HepG2 (cell line): ENCODE data around the gene PLIN4. TPM values are rescaled to one million over a fixed set of nuclear protein-coding genes. Genes with fewer than 3 reads are reported as not detected.

Source experiments
- AGO1 ChIP-seq: fragments of 200-400 bp; formaldehyde crosslinking; IDR thresholded peaks from 2 replicates; pipeline ENCODE4 v1.6.1; 2017; ENCODE audit warnings: mild to moderate bottlenecking, low read depth, low read length, moderate library complexity; ENCODE audit not compliant: poor library complexity, severe bottlenecking
- BRD4 ChIP-seq: sonication (generic); formaldehyde crosslinking; IDR thresholded peaks from 2 replicates; pipeline ENCODE4 v1.4.0; 2020; ENCODE audit warnings: missing genetic modification reagents
- FOXA1 ChIP-seq, 2 experiments: fragments of 450-650 bp in 1 of 2; sonication (generic) in 1 of 2; formaldehyde crosslinking in 1 of 2; IDR thresholded peaks; 2 replicates each; pipeline versions ENCODE4 v1.4.0 to v1.6.1; 2016 to 2020; ENCODE audit warnings: missing genetic modification reagents in 1 of 2
- GZF1 ChIP-seq: sonication (generic); formaldehyde crosslinking; IDR thresholded peaks from 2 replicates; pipeline ENCODE4 v1.5.1; 2020; ENCODE audit warnings: mild to moderate bottlenecking, missing genetic modification reagents
- KLF12 ChIP-seq: sonication (generic); formaldehyde crosslinking; IDR thresholded peaks from 2 replicates; pipeline ENCODE4 v1.4.0; 2020; ENCODE audit warnings: missing genetic modification reagents, borderline replicate concordance
- MATR3 ChIP-seq: sonication (generic); formaldehyde crosslinking; IDR thresholded peaks from 2 replicates; pipeline ENCODE4 v1.4.0; 2020; ENCODE audit warnings: missing genetic modification reagents
- MTF2 ChIP-seq: sonication (generic); formaldehyde crosslinking; IDR thresholded peaks from 2 replicates; pipeline ENCODE4 v1.5.0; 2020; ENCODE audit warnings: missing genetic modification reagents, borderline replicate concordance
- MYC ChIP-seq: sonication (generic); formaldehyde crosslinking; IDR thresholded peaks from 2 replicates; pipeline ENCODE4 v1.9.0; 2021; ENCODE audit warnings: missing genetic modification reagents, borderline replicate concordance
- PAWR ChIP-seq: sonication (generic); formaldehyde crosslinking; IDR thresholded peaks from 2 replicates; pipeline ENCODE4 v1.4.0; 2020; ENCODE audit warnings: missing genetic modification reagents, mild to moderate bottlenecking, borderline replicate concordance
- ZNF343 ChIP-seq: sonication (generic); formaldehyde crosslinking; IDR thresholded peaks from 2 replicates; pipeline ENCODE4 v1.4.0; 2020; ENCODE audit warnings: mild to moderate bottlenecking, missing genetic modification reagents
- ZNF546 ChIP-seq: sonication (generic); formaldehyde crosslinking; conservative IDR thresholded peaks from 2 replicates; pipeline ENCODE4 v1.8.1; 2023; ENCODE audit warnings: mild to moderate bottlenecking, missing genetic modification reagents
- ZSCAN29 ChIP-seq: sonication (generic); formaldehyde crosslinking; conservative IDR thresholded peaks from 2 replicates; pipeline ENCODE4 v1.4.0; 2020; ENCODE audit warnings: mild to moderate bottlenecking, missing genetic modification reagents
- polyA plus RNA-seq, 8 experiments: library from polyadenylated mRNA; depleted of rRNA in 3 of 8; stranded (reverse) in 7 of 8; unstranded in 1 of 8; fragments of >200 nt; fragmentation: Illumina TruSeq in 4 of 8; extraction: Trizol in 4 of 8; gene quantifications; 2 replicates each; pipeline versions ENCODE4 v1.2.1 to v1.2.3, GENCODE V29; 2011 to 2016; ENCODE audit warnings: low read depth in 4 of 8, missing spikeins in 1 of 8, mixed read lengths in 1 of 8; ENCODE audit not compliant: insufficient read depth in 1 of 8
- total RNA-seq, 5 experiments: library from RNA; depleted of rRNA; stranded (reverse); fragments of >200 nt; fragmentation: Illumina TruSeq; extraction: Trizol; gene quantifications; 2 replicates each; pipeline ENCODE4 v1.2.3, GENCODE V29; 2016; ENCODE audit warnings: low read depth in 1 of 5
- TF ChIP-seq, protein P1 (sequence below), 2 experiments: sonication (generic) in 1 of 2; formaldehyde crosslinking in 1 of 2; IDR thresholded peaks; 2 replicates each; pipeline versions ENCODE4 v1.6.1 to v1.9.0; 2014 to 2022; ENCODE audit warnings: antibody characterized with exemption in 1 of 2, borderline replicate concordance in 1 of 2, inconsistent platforms in 1 of 2, low read depth in 1 of 2, missing genetic modification reagents in 1 of 2
- TF ChIP-seq, protein P2 (sequence below): sonication (generic); formaldehyde crosslinking; IDR thresholded peaks from 2 replicates; pipeline ENCODE4 v1.9.0; 2022; ENCODE audit warnings: low read depth, missing genetic modification reagents
- TF ChIP-seq, protein P3 (sequence below): sonication (generic); formaldehyde crosslinking; IDR thresholded peaks from 2 replicates; pipeline ENCODE4 v1.5.0; 2020; ENCODE audit warnings: missing genetic modification reagents
- TF ChIP-seq, protein P4 (sequence below): sonication (generic); formaldehyde crosslinking; IDR thresholded peaks from 2 replicates; pipeline ENCODE4 v1.8.0; 2022; ENCODE audit warnings: mild to moderate bottlenecking, missing genetic modification reagents

Gene PLIN4
- total and polyA plus RNA-seq, 2 of the 13 experiments (the other 11 are each of a cell fraction or from before 2014, with no cell fraction given), result 1.1 to 1.3 TPM

DNA sequence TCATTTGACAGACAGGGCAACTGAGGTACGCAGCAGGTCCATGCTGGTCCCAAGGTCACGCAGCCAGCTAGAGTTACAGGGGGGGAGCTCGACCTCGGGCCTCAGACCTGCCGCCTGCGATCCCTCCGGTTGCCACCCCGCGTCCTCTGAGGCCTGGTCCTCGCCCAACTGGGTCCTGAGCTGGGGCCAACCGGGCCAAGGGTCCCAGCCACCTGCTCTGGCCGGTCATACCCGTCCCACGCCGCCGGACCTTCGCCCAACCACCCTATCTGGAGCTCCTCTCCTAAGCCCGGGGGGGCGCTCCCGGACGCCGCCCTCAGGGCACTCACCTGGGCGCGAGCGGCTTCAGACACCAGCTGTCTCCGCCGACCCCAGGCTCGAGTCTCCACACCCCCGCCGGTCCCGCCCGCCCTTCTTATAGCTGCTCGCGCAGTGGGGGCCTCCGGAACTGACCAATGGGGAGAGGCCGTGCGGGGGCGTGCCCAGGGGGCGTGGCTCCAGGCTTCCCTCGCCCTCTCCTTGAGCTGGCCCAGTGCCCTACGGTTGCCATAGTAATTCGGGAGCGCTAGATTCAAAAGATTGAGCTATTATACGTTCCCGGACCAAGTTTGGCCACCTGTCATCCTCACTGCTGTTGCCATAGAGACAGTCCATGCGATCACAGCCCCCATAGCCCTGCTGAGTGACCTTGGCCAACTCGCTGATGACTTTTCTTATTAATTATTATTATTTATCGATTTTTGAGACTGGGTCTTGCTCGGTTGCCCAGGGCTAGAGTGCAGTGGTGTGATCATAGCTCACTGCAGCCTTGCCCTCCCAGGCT lies 16.8 kb upstream of the PLIN4 start, which contains the start of gene PLIN5 (continued):
- no peak; the same call in 1 of the 2 replicates for TF ChIP-seq ZNF546 (CRISPR knock-in tag)
- no peak for TF ChIP-seq MYC (CRISPR knock-in tag)
- no peak for TF ChIP-seq PAWR (CRISPR knock-in tag)
- TF ChIP-seq, protein P1, sequence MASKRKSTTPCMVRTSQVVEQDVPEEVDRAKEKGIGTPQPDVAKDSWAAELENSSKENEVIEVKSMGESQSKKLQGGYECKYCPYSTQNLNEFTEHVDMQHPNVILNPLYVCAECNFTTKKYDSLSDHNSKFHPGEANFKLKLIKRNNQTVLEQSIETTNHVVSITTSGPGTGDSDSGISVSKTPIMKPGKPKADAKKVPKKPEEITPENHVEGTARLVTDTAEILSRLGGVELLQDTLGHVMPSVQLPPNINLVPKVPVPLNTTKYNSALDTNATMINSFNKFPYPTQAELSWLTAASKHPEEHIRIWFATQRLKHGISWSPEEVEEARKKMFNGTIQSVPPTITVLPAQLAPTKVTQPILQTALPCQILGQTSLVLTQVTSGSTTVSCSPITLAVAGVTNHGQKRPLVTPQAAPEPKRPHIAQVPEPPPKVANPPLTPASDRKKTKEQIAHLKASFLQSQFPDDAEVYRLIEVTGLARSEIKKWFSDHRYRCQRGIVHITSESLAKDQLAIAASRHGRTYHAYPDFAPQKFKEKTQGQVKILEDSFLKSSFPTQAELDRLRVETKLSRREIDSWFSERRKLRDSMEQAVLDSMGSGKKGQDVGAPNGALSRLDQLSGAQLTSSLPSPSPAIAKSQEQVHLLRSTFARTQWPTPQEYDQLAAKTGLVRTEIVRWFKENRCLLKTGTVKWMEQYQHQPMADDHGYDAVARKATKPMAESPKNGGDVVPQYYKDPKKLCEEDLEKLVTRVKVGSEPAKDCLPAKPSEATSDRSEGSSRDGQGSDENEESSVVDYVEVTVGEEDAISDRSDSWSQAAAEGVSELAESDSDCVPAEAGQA (IDR thresholded peaks at IDR 0.05; ENCODE audit: low read depth), result no peak
- TF ChIP-seq, protein P1 (CRISPR knock-in tag; IDR thresholded peaks at IDR 0.05; ENCODE audit: borderline replicate concordance), result no peak
- TF ChIP-seq ZSCAN29, result no peak
- TF ChIP-seq FOXA1 (IDR thresholded peaks at IDR 0.05), result no peak
- TF ChIP-seq FOXA1 (CRISPR knock-in tag; IDR thresholded peaks at IDR 0.05), result no peak
- TF ChIP-seq, protein P2, sequence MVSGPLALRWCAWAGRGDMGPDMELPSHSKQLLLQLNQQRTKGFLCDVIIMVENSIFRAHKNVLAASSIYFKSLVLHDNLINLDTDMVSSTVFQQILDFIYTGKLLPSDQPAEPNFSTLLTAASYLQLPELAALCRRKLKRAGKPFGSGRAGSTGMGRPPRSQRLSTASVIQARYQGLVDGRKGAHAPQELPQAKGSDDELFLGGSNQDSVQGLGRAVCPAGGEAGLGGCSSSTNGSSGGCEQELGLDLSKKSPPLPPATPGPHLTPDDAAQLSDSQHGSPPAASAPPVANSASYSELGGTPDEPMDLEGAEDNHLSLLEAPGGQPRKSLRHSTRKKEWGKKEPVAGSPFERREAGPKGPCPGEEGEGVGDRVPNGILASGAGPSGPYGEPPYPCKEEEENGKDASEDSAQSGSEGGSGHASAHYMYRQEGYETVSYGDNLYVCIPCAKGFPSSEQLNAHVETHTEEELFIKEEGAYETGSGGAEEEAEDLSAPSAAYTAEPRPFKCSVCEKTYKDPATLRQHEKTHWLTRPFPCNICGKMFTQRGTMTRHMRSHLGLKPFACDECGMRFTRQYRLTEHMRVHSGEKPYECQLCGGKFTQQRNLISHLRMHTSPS (CRISPR knock-in tag), result 0 out of 2 replicates have a peak, but pooled peaks have one; percentile 32
- TF ChIP-seq, protein P3, sequence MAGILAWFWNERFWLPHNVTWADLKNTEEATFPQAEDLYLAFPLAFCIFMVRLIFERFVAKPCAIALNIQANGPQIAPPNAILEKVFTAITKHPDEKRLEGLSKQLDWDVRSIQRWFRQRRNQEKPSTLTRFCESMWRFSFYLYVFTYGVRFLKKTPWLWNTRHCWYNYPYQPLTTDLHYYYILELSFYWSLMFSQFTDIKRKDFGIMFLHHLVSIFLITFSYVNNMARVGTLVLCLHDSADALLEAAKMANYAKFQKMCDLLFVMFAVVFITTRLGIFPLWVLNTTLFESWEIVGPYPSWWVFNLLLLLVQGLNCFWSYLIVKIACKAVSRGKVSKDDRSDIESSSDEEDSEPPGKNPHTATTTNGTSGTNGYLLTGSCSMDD (CRISPR knock-in tag), result no peak
- TF ChIP-seq, protein P4, sequence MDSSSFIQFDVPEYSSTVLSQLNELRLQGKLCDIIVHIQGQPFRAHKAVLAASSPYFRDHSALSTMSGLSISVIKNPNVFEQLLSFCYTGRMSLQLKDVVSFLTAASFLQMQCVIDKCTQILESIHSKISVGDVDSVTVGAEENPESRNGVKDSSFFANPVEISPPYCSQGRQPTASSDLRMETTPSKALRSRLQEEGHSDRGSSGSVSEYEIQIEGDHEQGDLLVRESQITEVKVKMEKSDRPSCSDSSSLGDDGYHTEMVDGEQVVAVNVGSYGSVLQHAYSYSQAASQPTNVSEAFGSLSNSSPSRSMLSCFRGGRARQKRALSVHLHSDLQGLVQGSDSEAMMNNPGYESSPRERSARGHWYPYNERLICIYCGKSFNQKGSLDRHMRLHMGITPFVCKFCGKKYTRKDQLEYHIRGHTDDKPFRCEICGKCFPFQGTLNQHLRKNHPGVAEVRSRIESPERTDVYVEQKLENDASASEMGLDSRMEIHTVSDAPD, result no peak
- TF ChIP-seq ZNF343 (CRISPR knock-in tag), result 0 out of 2 replicates have a peak, but pooled peaks have one; percentile 46
- no peak for TF ChIP-seq MATR3
- TF ChIP-seq GZF1 (CRISPR knock-in tag), result no peak
- no peak for TF ChIP-seq MTF2 (CRISPR knock-in tag)
- TF ChIP-seq BRD4 (CRISPR knock-in tag), result no peak
- TF ChIP-seq KLF12 (CRISPR knock-in tag), result no peak
- peak; percentile 54 for TF ChIP-seq AGO1
